Measurements from ENCODE around the gene ALG12. TPM values are rescaled to one million over a fixed set of nuclear protein-coding genes. Genes with fewer than 3 reads are reported as not detected.
A peak's percentile ranks its signal among the peaks of the same experiment; 100 is the strongest.

ALG12 gene
- total RNA-seq, 1 experiment from 2014 or later = 18.2 TPM

DNA sequence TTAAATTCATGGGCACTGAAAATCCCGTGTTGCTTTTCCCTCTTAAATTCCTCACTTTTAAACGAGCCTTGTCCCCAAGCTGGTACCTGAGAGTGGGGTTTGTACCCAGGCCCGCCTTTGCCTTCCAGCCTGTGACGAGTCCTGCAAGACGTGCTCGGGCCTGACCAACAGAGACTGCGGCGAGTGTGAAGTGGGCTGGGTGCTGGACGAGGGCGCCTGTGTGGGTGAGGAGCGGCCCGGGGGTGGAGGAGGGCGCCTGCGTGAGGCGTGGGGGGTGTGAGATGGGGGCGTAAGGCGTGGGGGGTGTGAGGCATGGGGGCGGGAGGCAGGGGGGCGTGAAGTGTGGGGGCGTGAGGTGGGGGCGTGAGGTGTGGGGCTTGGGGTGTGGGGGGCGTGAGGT lies 4.2 kb upstream of the ALG12 start:
- no peaks in the 10 kb centered on the region for H3K4me1 Mint-ChIP-seq (ENCODE audit: insufficient read depth, unreplicated experiment)
- H3K4me3 Mint-ChIP-seq (ENCODE audit: unreplicated experiment) = no peak overlapping the region
- CTCF ChIA-PET = no interaction called here

DNA sequence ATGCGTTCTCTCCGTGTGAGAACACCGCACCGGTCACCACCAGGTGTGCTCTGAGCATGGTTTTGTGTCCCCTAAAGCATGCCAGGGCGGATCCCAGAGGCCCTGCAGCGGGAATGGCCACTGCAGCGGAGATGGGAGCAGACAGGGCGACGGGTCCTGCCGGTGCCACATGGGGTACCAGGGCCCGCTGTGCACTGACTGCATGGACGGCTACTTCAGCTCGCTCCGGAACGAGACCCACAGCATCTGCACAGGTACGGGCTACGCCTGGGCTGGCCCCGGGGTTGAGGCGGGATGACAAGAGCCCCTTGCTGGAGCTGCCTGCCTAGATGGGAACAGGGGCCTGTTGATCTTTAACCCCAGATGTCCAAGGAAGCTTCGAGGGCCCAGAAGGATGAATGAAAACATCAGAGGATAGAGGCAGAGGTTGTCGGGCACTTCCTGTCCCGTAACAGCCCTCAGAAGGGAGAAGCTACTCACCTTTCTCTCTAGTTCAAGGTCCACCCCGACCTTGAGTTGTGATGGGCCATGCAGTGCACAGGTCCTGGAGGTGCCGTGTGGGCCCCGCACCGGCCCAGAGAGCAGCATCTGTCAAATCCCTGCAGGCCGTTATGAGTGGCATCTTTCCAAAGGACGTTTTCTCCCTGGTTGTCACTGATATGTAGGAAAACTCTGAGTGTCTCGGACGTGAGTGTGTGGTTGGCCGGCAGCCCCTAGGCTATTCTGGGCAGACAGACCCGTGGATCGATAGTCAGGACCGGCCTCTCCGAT lies 3.5 kb upstream of the ALG12 start:
- DNase-seq (ENCODE audit: unreplicated experiment) = no peak
- TF ChIP-seq, protein P1, sequence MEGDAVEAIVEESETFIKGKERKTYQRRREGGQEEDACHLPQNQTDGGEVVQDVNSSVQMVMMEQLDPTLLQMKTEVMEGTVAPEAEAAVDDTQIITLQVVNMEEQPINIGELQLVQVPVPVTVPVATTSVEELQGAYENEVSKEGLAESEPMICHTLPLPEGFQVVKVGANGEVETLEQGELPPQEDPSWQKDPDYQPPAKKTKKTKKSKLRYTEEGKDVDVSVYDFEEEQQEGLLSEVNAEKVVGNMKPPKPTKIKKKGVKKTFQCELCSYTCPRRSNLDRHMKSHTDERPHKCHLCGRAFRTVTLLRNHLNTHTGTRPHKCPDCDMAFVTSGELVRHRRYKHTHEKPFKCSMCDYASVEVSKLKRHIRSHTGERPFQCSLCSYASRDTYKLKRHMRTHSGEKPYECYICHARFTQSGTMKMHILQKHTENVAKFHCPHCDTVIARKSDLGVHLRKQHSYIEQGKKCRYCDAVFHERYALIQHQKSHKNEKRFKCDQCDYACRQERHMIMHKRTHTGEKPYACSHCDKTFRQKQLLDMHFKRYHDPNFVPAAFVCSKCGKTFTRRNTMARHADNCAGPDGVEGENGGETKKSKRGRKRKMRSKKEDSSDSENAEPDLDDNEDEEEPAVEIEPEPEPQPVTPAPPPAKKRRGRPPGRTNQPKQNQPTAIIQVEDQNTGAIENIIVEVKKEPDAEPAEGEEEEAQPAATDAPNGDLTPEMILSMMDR (IDR thresholded peaks at IDR 0.05; ENCODE audit: unreplicated experiment) = no peak
- Mint-ChIP-seq H3K4me3 (ENCODE audit: unreplicated experiment) (no peak overlapping the region), H3K4me1 (ENCODE audit: insufficient read depth, unreplicated experiment) (no peaks in the 10 kb centered on the region), H3K27me3 (ENCODE audit: insufficient read depth, unreplicated experiment) (no peaks in the 10 kb centered on the region), H3K27ac (ENCODE audit: low read depth, unreplicated experiment) (no peak overlapping the region), H3K36me3 (ENCODE audit: insufficient read depth, unreplicated experiment) (peaks cover 13% of the 10 kb centered on the region), H3K9me3 (ENCODE audit: unreplicated experiment) (no peaks in the 10 kb centered on the region)
- ChIA-PET POLR2A (no interaction called here), CTCF (interaction anchor here (1.6 kb wide), 1 partner anchor 108 kb away, joined by 5 read pairs; no protein-coding TSS in a partner anchor)
- no TSS peak for BruUV-seq (replicated peaks)
- intact Hi-C loops (cut with micrococcal nuclease) = no loop called here

More for the DNA sequence above, 4.2 kb upstream of the ALG12 start:
- TF ChIP-seq, protein P1 (IDR thresholded peaks at IDR 0.05; ENCODE audit: unreplicated experiment) = no peak
- H3K9me3 Mint-ChIP-seq (ENCODE audit: unreplicated experiment) = no peaks in the 10 kb centered on the region
- DNase-seq (ENCODE audit: unreplicated experiment) = no peak
- H3K27ac Mint-ChIP-seq (ENCODE audit: low read depth, unreplicated experiment) = no peak overlapping the region
- POLR2A ChIA-PET = no interaction called here
- H3K36me3 Mint-ChIP-seq (ENCODE audit: insufficient read depth, unreplicated experiment) = peaks cover 13% of the 10 kb centered on the region
- BruUV-seq (replicated peaks) = no TSS peak
- intact Hi-C loops (cut with micrococcal nuclease) = no loop called here
- H3K27me3 Mint-ChIP-seq (ENCODE audit: insufficient read depth, unreplicated experiment) = no peaks in the 10 kb centered on the region

DNA sequence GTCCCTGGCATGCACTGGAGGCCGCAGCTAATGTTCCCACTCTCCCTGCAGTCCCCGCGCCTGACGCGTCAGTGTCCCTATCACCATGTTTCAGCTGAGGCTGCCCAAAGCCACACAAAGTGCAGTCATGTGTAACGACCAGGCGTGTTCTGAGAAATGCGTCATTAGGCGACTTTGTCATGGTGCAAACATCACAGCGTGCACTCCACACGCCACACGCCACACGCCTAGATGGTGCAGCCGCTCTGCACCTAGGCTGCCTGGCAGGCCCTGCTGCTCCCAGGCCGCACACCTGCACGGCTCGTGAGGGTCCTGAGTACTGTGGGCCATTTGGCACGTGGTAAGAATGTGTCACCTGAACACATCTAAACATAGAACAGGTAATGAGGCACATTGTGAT lies 2.6 kb upstream of the ALG12 start:
- Mint-ChIP-seq H3K9me3 (ENCODE audit: unreplicated experiment) (no peaks in the 10 kb centered on the region), H3K4me3 (ENCODE audit: unreplicated experiment) (no peak overlapping the region), H3K27ac (ENCODE audit: low read depth, unreplicated experiment) (no peak overlapping the region), H3K4me1 (ENCODE audit: insufficient read depth, unreplicated experiment) (no peaks in the 10 kb centered on the region), H3K36me3 (ENCODE audit: insufficient read depth, unreplicated experiment) (peaks cover 13% of the 10 kb centered on the region), H3K27me3 (ENCODE audit: insufficient read depth, unreplicated experiment) (no peaks in the 10 kb centered on the region)
- TF ChIP-seq, protein P1 (IDR thresholded peaks at IDR 0.05; ENCODE audit: unreplicated experiment) = no peak
- BruUV-seq (replicated peaks) = no TSS peak
- CTCF ChIA-PET = interaction anchor here (0.6 to 1.6 kb wide), 3 partner anchors 32 to 109 kb away, joined by 3 to 6 read pairs (median 5); no protein-coding TSS in a partner anchor
- intact Hi-C loops (cut with micrococcal nuclease) = no loop called here
- DNase-seq (ENCODE audit: unreplicated experiment) = no peak
- POLR2A ChIA-PET = no interaction called here

- no TSS peak for BruUV-seq (replicated peaks)
- TF ChIP-seq, protein P1 (IDR thresholded peaks at IDR 0.05; ENCODE audit: unreplicated experiment) = no peak
- intact Hi-C loops (cut with micrococcal nuclease) = loop anchor here (1.0 to 10.0 kb wide), 2 partner anchors 64 to 152 kb away; partner anchors contain the start of gene ZBED4
- CTCF ChIA-PET = interaction anchor here (0.8 to 1.6 kb wide), 2 partner anchors 108 to 111 kb away, joined by 6 to 8 read pairs; no protein-coding TSS in a partner anchor
- H3K4me3 Mint-ChIP-seq (ENCODE audit: unreplicated experiment) = peak overlapping the region; percentile 74
- no peak for DNase-seq (ENCODE audit: unreplicated experiment)
- no peak overlapping the region for H3K27ac Mint-ChIP-seq (ENCODE audit: low read depth, unreplicated experiment)
- H3K27me3 Mint-ChIP-seq (ENCODE audit: insufficient read depth, unreplicated experiment) = no peaks in the 10 kb centered on the region
- no peaks in the 10 kb centered on the region for H3K36me3 Mint-ChIP-seq (ENCODE audit: insufficient read depth, unreplicated experiment)
- H3K9me3 Mint-ChIP-seq (ENCODE audit: unreplicated experiment) = no peaks in the 10 kb centered on the region
- H3K4me1 Mint-ChIP-seq (ENCODE audit: insufficient read depth, unreplicated experiment) = no peaks in the 10 kb centered on the region
- POLR2A ChIA-PET = interaction anchor here (0.7 to 2.6 kb wide), 4 partner anchors 8 to 109 kb away, joined by 3 to 8 read pairs (median 4); no protein-coding TSS in a partner anchor
Measured at GRCh38 chr22:49918911-49919881, 958 bp upstream of the ALG12 start.

All from MCF 10A (cell line).